Fibroblast of skin of left quadriceps (primary cell): ENCODE results near the gene STRA6.
"Not testable (repeated sequence)": the region's sequence is repeated elsewhere in the genome, so short reads cannot be mapped to it uniquely, and the experiment has no call there.

Experiments used
- DNase-seq, 2 experiments: peaks; one replicate each; pipeline ENCODE4 v3.0.0-alpha.2; 2013; ENCODE audit warnings: low read depth in 2 of 2

STRA6 gene

DNA sequence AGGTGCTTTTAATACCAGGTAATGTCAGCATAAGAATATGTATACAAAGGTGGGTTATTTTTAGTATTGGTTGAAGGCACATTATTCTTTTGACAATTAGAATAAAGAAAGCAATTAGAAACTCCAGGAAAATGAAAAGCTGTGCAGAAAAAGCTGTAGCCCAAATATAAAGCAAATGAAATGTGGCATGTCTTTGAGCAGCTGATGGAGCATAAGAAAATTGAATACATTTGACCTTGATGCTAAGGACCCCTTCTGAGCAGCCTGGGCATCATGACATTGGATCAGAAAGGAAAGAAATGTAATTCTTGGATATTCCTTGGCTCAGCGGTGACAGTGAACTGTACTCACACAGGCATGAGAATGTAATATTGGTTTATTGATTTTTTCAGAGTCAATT, 37.1 kb downstream of the STRA6 start:
- no peak for DNase-seq

DNA sequence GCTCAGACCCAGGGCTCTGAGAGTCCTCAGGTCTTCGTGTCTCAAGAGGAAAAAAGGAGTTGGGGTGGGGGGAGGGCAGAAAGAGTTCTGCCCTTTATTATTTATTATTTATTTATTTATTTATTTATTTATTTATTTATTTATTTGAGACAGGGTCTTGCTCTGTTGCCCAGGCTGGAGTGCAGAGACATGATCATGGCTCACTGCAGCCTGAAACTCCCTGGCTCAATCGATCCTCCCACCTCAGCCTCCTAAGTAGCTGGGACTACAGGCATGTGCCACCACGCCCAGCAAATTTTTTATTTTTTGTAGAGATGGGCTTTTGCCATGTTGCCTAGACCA, 40.4 kb downstream of the STRA6 start:
- not testable (repeated sequence) for DNase-seq

DNA sequence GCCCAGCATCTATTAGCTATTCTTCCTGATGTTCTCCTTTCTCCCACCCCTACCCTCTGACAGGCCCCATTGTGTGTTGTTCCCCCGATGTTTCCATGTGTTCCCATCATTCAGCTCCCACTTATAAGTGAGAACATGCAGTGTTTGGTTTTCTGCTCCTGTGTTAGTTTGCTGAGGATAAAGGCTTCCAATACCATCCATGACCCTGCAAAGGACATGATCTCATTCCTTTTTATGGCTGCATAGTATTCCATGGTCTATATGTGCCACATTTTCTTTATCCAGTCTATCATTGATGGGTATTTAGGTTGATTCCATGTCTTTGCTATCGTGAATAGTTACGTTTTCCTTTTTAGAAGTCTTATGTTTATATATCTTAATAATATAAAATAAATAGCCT, 42.2 kb downstream of the STRA6 start:
- not testable (repeated sequence) for DNase-seq

DNA sequence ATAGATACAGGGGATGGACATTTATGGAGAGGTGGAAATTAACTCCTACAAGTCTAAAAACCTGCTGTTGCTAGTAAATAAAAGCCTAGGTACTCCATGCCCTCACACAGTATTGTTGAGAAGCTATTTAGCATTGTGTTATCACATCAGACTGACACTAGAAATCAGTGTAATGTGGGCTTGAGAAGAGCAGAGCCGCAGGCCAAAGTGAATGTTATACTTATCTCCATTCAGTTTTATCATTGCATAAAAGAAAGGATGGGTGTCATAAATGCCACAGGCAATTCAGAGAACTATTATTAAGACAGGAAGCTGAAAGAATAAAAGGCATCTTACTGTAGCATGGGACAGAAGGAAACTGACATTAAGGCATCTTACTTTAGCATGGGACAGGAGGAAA, 42.8 kb downstream of the STRA6 start:
- no peak for DNase-seq

DNA sequence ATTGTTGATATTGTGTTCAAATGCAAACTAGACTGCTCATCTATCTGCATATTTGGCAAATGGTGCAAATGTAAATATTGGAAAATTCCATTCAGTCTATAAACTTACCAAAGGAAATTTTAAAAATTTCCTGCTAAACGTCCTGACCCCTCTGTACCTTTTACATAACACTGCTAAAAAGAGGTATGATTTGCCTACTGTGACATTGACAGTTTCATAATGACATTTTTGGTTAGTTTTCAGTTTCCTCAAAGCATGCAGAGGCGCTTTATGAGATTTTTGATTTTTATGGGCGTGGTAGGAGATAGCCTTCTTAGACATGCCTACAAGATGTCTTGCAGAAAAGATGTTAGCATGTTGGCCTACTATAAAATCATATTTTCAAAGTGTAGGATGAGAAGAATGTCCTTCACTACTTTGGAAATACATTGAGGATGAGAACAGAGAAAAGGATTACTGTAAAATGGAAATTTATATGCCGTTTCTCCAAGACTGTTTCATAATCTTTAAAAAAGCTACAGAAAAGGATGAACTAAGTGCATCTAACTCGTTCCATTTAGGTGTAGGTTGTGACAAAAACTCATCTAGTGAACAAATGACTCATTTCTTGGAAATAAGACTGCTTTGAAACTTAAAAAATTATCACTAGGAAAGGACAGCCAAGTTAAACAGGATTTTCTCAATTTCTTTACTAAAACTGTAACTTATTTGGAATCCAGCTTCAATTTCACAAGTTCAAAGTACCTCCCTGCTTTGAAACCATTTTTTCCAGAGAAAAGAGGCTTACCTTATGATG, 43.5 kb downstream of the STRA6 start:
- no peak for DNase-seq

DNA sequence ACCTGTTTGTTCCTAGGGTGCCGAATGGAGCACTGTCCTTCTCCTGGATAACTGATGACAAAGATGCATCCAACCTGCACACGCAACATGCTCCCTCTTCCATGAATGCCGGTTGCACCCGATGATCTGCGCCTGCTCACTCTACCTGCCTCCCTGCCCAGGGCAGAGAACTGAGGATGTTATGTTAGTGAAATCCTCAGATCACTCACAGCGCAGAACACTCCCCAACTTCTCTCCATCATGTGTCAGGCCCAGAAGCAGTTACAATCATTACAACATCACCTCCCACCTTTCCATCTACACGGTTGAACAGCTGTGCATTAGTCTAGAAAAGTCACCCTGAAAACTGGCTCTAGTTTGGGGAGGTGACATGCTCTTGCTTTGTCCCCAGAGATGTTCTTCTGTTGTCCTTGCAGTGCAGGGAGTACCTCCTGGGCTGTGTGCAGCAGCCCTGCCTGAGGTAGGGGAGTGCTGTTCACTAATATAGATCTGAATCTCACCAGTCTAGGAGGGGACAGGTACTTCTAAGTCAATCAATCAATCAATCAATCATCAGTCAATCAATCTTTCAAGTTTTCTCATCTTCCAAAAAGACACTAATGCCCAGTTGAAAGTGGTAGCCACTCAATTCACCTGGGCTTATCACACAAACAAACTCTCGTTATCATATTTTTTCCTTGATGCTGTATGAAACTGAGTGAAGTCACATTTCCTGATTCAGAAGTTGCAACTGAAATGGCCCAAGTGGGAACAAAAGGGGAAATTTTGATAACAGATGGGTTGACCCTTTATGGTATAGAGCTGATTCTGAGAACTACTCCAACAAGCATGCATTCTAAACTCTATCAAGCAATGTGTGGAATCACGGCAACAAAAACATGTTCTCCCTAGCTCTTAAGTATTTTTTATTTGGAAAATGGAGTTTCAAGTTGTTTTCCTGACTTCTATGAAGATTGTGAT, 44.4 kb downstream of the STRA6 start:
- no peak for DNase-seq

DNA sequence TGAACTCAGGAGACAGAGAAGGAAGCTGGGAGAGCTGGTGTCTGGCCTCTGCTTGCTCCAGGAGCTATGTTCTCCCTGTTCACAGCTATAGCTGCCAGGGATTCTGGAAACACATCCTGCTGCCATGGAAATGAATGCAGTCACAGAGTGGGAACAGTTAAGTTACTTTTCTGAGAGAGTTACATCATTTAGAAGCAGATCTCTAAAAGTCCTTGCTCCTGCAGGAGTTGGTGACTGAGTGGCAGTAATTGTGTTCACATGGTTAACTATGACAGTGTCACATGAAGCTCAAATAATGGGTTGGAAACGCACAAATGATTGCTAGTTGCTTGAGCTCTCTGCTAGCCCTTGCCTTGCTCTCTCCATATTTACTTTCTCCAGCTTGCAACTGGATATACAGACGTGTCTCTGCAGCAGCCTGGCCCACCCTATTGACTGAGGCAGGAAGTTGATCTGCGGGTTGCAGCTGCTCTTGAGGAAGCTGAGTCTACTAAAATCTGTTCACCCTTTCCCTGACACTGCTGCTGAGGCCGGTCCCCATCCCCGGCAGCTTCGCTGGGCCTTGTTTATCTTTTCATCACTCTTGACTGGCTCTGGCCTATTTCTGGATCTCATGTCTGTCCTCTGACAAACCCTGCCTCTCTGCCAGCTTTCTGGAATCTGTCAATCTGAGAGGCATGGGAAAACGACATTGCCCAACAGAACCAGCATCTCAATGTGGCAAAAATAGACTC, 45.7 kb downstream of the STRA6 start:
- no peak for DNase-seq

DNA sequence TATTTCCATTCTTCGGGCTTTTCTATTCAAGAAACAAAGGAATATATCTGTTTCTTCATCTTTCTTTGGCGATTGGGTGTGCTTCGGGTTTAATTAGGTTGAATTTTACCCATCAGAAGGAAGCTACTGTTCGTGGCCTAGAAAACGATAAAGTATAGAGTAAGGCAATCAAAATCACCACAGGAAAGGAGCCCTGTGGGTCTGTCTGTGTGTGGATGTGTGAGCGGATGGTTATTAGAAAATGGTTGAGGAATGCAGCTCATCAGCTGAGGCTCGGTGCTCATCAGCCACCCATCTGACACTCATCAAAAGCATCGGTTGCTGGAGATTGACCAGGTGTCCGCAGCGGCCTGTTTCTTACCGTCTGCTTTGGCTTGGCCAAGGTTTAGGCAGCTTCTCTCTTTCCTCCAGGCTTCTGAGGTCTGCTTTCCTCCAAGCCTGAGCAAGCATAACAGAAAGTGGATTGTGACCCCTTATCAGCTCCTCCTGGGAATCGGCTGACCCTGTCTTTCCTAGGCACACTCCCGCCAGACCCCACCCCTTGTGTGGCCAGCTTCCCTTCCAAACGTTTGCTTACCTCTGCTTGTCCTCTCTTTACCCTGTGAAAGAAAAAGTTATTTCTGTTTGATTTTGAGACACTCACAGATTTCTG, 46.7 kb downstream of the STRA6 start:
- no peak for DNase-seq

DNA sequence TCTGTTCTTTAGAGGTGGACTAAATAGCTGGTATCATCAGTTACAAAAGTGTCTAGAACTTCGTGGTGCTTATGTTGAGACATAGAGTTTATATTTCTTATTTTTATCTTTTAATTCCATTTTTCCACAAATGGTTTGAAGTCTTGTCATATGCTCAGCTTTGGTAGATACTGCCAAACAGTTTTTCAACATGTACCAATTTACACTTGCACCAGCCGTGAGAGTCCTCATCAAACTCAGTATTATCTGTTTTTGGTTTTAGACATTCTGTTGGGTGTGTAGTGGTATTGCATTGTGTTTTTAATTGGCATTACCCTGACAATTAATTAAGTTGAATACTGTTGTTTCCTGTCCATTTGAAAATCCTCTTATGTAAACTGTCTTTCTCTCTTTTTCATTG, 55.5 kb downstream of the STRA6 start:
- DNase-seq, result no peak

DNA sequence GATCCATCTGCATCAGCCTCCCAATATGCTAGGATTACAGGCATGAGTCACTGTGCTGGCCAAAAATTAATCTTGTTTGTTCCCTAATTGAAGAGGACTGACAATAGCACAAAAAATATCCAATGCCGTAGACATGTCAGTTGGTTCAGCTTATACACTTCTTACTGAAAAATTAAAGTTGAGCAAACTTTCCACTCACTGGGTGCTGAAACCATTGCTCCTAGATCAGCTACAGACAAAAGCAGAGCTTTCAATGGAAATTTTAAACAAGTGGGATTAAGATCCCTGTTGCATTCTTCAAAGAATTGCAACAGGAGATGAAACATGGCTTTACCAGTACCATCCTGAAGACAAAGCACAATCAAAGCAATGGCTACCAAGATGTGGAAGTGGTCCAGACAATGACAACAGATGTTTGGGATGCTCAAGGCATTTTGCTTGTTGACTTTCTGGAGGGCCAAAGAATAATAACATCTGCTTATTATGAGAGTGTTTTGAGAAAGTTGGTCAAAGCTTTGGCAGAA, 56.2 kb downstream of the STRA6 start:
- DNase-seq, result no peak

DNA sequence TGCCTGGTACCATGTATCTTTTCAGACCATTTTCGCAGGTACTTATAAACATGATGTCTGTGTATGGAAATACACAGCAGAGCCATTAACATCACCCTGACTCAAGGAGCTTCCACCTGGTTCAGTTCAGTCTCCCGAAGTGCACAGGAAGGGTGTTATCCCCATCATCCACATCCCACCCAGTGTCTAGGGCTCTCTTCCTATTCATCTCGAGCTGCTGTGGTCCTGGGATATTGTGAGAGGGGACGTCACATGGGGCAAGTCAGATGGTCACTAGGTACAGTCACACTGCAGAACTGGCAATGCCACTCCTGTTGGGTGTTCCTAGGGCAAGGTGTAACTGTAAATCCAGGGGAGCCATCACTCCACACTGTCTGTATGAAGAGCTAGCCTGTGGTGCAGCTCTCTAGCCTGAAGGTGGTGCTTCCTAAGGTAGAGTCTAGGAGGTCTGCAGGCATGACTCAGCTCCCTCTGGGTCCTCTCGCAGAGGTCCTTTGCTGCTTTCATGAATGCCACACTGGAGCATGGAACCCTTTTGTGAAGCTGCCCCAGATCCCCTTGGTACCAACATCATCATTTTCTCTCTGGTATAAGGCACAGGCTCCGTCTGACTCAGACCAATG, 58.3 kb downstream of the STRA6 start:
- no peak for DNase-seq

DNA sequence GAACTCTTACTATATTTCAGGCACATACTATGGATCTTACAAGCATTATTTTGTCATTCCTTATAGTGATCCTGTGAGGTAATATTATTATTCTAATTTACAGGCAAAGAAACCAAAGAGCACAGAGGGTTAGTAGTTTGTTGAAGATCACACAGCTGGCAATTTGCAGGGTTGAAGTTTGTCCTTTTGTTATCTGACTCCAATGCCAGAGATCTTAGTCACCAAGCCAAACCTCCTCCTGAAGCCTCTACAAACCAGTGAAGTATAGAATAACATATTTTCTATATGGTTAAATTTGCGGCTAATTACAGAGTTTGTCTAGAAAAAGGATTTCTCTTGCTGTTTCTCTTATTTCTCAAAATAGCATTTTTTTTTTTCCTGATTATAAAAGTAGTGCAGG, 61.0 kb downstream of the STRA6 start:
- no peak for DNase-seq

DNA sequence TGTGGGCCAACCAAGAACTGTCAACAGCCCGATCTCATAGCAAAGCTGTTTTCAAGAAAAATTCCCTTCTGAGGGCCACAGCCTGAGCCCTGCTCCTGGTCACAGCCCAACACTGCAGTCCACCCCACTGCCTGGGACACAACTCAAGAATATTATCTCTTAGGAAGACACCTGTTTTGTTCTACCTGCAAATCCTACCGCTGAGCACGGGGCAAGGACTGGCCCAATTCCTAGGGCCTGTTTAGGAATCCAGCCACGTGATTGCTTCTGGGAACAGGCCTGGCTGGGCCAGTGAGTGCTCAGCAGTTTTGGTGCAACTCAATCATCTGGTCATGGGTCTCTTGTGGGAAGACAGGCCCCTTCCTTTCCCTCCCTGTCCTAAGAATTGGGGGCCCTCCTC, 63.9 kb downstream of the STRA6 start:
- no peak for DNase-seq

DNA sequence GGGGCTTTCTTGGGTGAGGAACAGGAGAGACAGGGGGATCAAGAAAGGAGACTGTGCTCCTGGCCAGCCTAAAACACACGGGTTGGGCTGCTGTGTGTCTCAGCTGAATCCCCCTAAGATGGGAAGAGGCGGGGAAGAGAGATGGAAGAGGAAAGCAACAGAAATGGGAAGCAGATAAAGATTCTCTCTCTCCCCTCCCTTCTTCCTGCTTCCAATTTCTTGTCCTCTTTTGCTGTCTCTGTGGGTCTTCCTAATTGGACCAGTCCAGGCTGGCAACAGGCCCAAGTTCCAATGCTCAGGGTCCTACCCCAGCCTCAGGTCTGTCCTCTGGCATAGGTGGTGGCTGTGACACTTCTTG, 65.1 kb downstream of the STRA6 start:
- no peak for DNase-seq

DNA sequence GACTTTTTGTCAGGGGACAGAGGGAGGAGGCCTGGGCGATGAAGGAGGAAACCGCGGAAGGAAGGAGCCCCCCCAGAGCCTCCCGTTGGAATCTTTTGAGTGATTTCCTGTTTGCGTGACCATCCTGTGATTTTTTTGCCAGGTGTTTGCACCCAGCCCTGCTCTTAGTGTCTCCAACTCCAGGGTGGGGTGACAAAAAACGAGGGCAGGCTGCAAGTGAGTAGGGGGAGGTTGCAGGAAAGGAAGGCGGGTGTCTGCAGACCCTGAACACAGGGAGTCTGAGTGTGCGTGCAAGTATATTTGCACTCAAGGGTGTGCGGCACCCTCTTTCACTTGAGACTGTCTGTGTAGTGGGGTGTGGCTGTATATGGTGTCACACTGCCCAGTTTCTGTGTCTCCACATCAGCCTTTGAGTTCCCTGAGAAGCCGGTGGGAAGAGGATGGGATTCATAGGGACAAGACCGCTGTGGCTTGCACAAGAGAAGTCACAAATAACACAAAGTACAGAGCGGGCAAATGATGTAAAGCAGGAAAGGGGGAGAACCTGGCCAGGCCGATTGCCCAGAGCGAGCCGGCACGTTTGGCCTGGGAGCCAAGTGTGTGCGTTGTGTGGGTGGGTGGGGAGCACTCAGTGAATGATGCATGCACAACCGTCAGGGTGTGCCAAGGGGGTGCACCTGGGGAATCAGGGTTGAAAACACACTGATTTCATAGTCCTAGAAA, 65.6 kb downstream of the STRA6 start:
- no peak for DNase-seq

DNA sequence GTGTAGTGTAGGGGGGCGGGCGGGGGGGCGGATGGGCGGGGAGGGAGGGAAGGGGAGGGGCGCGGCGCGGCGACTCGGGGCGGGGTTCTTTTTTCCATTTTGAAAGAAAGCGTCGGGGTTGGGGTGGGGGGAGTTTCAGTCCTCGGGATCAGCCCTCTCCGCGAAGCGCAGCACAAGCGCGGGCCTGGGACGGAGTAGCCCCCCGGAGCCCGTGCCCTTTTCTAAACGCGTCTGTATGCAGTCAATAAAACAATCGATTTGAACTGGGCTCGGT, 66.1 kb downstream of the STRA6 start:
- DNase-seq, result no peak

DNA sequence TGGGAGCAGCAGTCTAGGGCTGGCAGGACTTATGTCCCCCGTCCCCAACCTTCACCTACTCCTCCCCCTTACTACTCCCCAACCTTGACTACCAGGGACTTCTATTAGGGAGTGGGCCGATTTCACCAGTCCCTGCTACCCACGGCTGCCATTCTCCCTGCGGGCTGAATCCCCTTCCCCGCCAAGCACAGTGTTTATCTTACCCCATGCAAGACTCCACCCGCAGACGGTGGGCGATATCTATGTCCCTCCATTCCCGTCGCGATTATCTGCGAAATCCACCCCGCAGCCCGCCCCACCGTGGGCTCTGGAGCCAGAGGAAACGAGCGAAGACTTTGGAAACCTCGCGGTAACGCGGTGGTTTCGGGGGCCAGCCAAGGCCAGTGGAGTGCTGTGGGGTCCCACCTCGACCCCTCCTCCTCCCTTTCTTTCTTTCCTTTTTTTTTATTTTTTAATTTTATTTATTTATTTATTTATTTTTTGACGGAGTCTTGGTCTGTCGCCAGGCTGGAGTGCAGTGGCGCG, 67.5 kb downstream of the STRA6 start:
- DNase-seq, result no peak

DNA sequence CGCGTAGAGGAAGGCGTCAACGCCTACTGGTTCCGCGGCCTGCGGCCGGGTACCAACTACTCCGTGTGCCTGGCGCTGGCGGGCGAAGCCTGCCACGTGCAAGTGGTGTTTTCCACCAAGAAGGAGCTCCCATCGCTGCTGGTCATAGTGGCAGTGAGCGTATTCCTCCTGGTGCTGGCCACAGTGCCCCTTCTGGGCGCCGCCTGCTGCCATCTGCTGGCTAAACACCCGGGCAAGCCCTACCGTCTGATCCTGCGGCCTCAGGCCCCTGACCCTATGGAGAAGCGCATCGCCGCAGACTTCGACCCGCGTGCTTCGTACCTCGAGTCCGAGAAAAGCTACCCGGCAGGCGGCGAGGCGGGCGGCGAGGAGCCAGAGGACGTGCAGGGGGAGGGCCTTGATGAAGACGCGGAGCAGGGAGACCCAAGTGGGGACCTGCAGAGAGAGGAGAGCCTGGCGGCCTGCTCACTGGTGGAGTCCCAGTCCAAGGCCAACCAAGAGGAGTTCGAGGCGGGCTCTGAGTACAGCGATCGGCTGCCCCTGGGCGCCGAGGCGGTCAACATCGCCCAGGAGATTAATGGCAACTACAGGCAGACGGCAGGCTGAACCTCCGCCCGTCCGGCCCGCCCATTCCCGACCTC, 68.1 kb downstream of the STRA6 start:
- DNase-seq, result no peak

DNA sequence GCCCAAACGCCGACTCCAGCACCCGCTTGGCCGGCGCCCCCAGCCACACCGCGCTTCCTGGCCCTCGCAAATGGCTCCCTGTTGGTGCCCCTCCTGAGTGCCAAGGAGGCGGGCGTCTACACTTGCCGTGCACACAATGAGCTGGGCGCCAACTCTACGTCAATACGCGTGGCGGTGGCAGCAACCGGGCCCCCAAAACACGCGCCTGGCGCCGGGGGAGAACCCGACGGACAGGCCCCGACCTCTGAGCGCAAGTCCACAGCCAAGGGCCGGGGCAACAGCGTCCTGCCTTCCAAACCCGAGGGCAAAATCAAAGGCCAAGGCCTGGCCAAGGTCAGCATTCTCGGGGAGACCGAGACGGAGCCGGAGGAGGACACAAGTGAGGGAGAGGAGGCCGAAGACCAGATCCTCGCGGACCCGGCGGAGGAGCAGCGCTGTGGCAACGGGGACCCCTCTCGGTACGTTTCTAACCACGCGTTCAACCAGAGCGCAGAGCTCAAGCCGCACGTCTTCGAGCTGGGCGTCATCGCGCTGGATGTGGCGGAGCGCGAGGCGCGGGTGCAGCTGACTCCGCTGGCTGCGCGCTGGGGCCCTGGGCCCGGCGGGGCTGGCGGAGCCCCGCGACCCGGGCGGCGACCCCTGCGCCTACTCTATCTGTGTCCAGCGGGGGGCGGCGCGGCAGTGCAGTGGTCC, 68.7 kb downstream of the STRA6 start:
- DNase-seq, result no peak
